PC-3 (cell line): ENCODE results near the gene ZFYVE28. TPM values are rescaled to one million over a fixed set of nuclear protein-coding genes. Genes with fewer than 3 reads are reported as not detected.

Experiments used
- ATAC-seq: fragments of 200-7000 bp; cut with Tn5 transposase; 2 replicates; pipeline ENCODE4 v1.9.1; 2020; ENCODE audit warnings: mild to moderate bottlenecking, moderate library complexity
- BruUV-seq: library from RNA; stranded (reverse); fragments of 400-500 nt; replicated peaks from 2 replicates; lab custom pipeline; 2021; lab: Mats Ljungman, UMichigan
- CTCF ChIA-PET: fragments of 300-600 bp; sonication (Branson Sonifier 250); formaldehyde crosslinking; loops from one replicate; lab custom pipeline; 2022; ENCODE audit warnings: antibody characterized with exemption; lab: Charles Lee
- POLR2A ChIA-PET: fragments of 300-600 bp; sonication (Branson Sonifier 250); formaldehyde crosslinking; loops from one replicate; lab custom pipeline; 2022; ENCODE audit warnings: antibody characterized with exemption; ENCODE audit not compliant: unreplicated experiment; lab: Charles Lee
- DNase-seq: peaks from one replicate; pipeline ENCODE4 v3.0.0-alpha.2; 2015
- H2AFZ ChIP-seq: fragments of 300-600 bp; sonication (generic); 2 replicates; pipeline ENCODE4 v1.6.0; 2016; ENCODE audit warnings: antibody characterized with exemption, low read length
- H3F3A ChIP-seq: fragments of 300-600 bp; sonication (generic); one replicate; pipeline ENCODE4 v1.6.0; 2017; ENCODE audit warnings: antibody characterized with exemption, low read length, control low read depth, mild to moderate bottlenecking; ENCODE audit not compliant: unreplicated experiment
- H3K27ac ChIP-seq: fragments of 300-600 bp; sonication (generic); 2 replicates; pipeline ENCODE4 v1.5.1; 2016; ENCODE audit warnings: mild to moderate bottlenecking, low read length
- H3K27me3 ChIP-seq: fragments of 300-600 bp; sonication (generic); 2 replicates; pipeline ENCODE4 v1.6.1; 2016; ENCODE audit warnings: low read length, mixed read lengths
- H3K36me3 ChIP-seq: fragments of 300-600 bp; sonication (generic); 2 replicates; pipeline ENCODE4 v1.6.1; 2016; ENCODE audit warnings: low read depth, mixed run types, low read length, mixed read lengths
- H3K4me1 ChIP-seq: fragments of 300-600 bp; sonication (generic); 2 replicates; pipeline ENCODE4 v1.5.1; 2016; ENCODE audit warnings: low read length; ENCODE audit not compliant: insufficient read depth
- H3K4me2 ChIP-seq: fragments of 300-600 bp; sonication (generic); 2 replicates; pipeline ENCODE4 v1.6.0; 2016; ENCODE audit warnings: low read length
- H3K4me3 ChIP-seq: fragments of 300-600 bp; sonication (generic); 2 replicates; pipeline ENCODE4 v1.5.1; 2016; ENCODE audit warnings: mild to moderate bottlenecking, low read length, mixed read lengths
- H3K79me2 ChIP-seq: fragments of 300-600 bp; sonication (generic); 2 replicates; pipeline ENCODE4 v1.6.1; 2017; ENCODE audit warnings: low read length, mixed read lengths
- H3K9ac ChIP-seq: fragments of 300-600 bp; sonication (generic); 2 replicates; pipeline ENCODE4 v1.6.0; 2016; ENCODE audit warnings: mild to moderate bottlenecking, low read length
- H3K9me2 ChIP-seq: fragments of 300-600 bp; sonication (generic); replicated peaks from 2 replicates; pipeline ENCODE4 v1.6.1; 2016; ENCODE audit warnings: mixed run types, low read length, mixed read lengths
- H3K9me3 ChIP-seq: fragments of 300-600 bp; sonication (generic); 2 replicates; pipeline ENCODE4 v1.6.1; 2016; ENCODE audit warnings: low read length, mixed read lengths
- H4K20me1 ChIP-seq: fragments of 300-600 bp; sonication (generic); 2 replicates; pipeline ENCODE4 v1.6.1; 2016; ENCODE audit warnings: low read length, mixed read lengths
- EZH2 ChIP-seq: fragments of 300-600 bp; sonication (generic); IDR thresholded peaks from one replicate; pipeline ENCODE4 v1.6.1; 2017; ENCODE audit warnings: antibody characterized with exemption, mild to moderate bottlenecking, low read length; ENCODE audit not compliant: unreplicated experiment
- EZH2phosphoT487 ChIP-seq: fragments of 300-600 bp; sonication (generic); IDR thresholded peaks from 2 replicates; pipeline ENCODE4 v1.6.1; 2018; ENCODE audit warnings: mild to moderate bottlenecking, antibody characterized with exemption, low read length, borderline replicate concordance
- intact Hi-C: fragments of 100-400 bp; cut with micrococcal nuclease; formaldehyde crosslinking; loops from 2 replicates; pipeline ENCODE4 v1.9.0; 2023
- total RNA-seq: library from RNA; depleted of rRNA; stranded (reverse); fragments of >200 nt; gene quantifications from 2 replicates; pipeline ENCODE4 v1.2.3, GENCODE V29; 2014
- TF ChIP-seq, protein P1 (sequence below): fragments of 300-600 bp; sonication (generic); conservative IDR thresholded peaks from 2 replicates; pipeline ENCODE4 v1.5.1; 2017; ENCODE audit warnings: antibody characterized with exemption, low read depth, mild to moderate bottlenecking, low read length

ZFYVE28 gene
- total RNA-seq, 1 experiment from 2014 or later = 8.0 TPM

DNA sequence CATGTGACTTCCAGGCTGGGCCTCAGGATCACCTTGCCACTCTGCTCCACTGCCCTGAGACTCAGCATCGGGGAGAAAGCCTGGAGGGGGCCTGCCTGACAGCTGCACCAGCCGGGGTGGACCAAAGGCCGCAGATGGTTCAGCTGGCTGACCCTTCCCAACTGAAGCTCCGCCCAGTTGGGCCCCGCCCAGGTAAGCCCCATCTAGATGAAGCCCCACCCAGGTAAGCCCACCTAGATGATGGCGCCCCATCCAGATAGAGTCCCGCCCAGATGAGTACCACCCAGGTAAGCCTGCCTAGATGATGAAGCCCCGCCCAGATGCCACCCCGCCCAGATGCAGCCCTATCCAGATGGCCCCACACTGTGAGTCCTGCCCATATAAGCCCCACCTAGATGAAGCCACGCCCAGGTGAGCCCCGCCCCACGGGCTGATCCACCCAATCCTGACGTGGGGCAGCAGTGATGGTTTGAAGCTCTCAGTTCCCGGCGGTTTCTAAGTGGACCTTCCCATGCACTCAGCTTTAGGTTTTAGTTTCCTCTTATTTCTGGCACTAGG is 10.0 kb downstream of the ZFYVE28 start:
- POLR2A ChIA-PET = no interaction called here
- CTCF ChIA-PET = interaction anchor here (0.6 kb wide), 1 partner anchor 34 kb away, joined by 4 read pairs; no protein-coding TSS in a partner anchor
- no peaks in the 10 kb centered on the region for H3K9me2 ChIP-seq
- ATAC-seq (no peak), DNase-seq (peak; percentile 8)
- H4K20me1 ChIP-seq = no peaks in the 10 kb centered on the region
- no peaks in the 10 kb centered on the region for H3K36me3 ChIP-seq
- no peak overlapping the region for H3K9ac ChIP-seq
- H3K79me2 ChIP-seq = peaks cover 14% of the 10 kb centered on the region
- no peak overlapping the region for H2AFZ ChIP-seq
- no peak overlapping the region for H3K4me2 ChIP-seq
- no peaks in the 10 kb centered on the region for H3K27me3 ChIP-seq
- H3K9me3 ChIP-seq = no peaks in the 10 kb centered on the region
- TF ChIP-seq, protein P1, sequence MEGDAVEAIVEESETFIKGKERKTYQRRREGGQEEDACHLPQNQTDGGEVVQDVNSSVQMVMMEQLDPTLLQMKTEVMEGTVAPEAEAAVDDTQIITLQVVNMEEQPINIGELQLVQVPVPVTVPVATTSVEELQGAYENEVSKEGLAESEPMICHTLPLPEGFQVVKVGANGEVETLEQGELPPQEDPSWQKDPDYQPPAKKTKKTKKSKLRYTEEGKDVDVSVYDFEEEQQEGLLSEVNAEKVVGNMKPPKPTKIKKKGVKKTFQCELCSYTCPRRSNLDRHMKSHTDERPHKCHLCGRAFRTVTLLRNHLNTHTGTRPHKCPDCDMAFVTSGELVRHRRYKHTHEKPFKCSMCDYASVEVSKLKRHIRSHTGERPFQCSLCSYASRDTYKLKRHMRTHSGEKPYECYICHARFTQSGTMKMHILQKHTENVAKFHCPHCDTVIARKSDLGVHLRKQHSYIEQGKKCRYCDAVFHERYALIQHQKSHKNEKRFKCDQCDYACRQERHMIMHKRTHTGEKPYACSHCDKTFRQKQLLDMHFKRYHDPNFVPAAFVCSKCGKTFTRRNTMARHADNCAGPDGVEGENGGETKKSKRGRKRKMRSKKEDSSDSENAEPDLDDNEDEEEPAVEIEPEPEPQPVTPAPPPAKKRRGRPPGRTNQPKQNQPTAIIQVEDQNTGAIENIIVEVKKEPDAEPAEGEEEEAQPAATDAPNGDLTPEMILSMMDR = no peak
- TF ChIP-seq EZH2phosphoT487 (no peak), EZH2 (no peak)
- no TSS peak for BruUV-seq
- H3K4me1 ChIP-seq = peaks cover 17% of the 10 kb centered on the region
- no peak overlapping the region for H3K4me3 ChIP-seq
- H3F3A ChIP-seq = no peaks in the 10 kb centered on the region
- no peak overlapping the region for H3K27ac ChIP-seq
- intact Hi-C loops = no loop called here

DNA sequence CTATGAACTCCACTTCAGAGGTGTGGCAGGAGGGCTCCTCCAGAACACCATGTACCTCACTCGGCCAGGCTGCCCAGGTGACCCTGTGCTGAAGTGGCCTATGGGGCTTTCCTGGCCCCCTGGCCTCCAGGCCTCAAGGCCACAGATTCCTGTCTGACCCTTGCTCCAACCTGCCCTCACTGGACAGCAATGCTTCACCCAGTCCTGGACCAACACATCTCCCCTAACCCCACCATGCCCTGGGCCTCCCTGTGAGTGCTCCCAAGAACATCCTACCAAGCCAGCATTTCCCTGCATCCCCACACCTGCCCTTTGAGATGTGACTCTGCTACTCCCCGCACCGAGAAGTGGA is 10.5 kb downstream of the ZFYVE28 start:
- H3K4me2 ChIP-seq = no peak overlapping the region
- H2AFZ ChIP-seq = no peak overlapping the region
- H3F3A ChIP-seq = no peaks in the 10 kb centered on the region
- peaks cover 14% of the 10 kb centered on the region for H3K79me2 ChIP-seq
- no peak for DNase-seq
- no peaks in the 10 kb centered on the region for H3K9me3 ChIP-seq
- TF ChIP-seq EZH2phosphoT487 (no peak), EZH2 (no peak)
- TF ChIP-seq, protein P1 = no peak
- CTCF ChIA-PET = no interaction called here
- H3K36me3 ChIP-seq = no peaks in the 10 kb centered on the region
- H3K9me2 ChIP-seq = no peaks in the 10 kb centered on the region
- H3K4me1 ChIP-seq = peaks cover 16% of the 10 kb centered on the region
- H4K20me1 ChIP-seq = no peaks in the 10 kb centered on the region
- intact Hi-C loops = no loop called here
- no peaks in the 10 kb centered on the region for H3K27me3 ChIP-seq
- no peak overlapping the region for H3K4me3 ChIP-seq
- no peak overlapping the region for H3K9ac ChIP-seq
- no TSS peak for BruUV-seq
- H3K27ac ChIP-seq = no peak overlapping the region
- no peak for ATAC-seq
- POLR2A ChIA-PET = no interaction called here

DNA sequence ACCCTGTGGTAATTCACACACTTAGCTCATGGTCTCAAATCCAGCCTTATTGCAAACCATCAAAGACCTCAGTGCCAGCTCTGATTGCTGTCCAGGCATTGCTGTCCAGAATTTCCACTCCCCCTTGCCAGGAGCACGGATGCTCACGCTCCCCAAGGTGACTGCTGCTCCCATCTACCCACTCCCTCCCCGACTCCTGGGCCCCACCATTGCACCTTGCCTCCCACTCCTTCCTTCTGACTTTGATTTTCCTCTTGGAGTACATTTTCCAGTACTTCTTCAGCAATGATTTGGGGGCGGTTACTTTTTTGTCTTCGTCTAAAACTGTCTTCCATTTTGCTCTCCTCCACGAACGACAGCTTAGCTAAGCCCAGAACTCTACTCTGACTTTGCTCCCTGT is 11.5 kb downstream of the ZFYVE28 start:
- Histone ChIP-seq H3K79me2 (peaks cover 11% of the 10 kb centered on the region), H3K4me1 (peaks cover 12% of the 10 kb centered on the region), H3K9me3 (no peaks in the 10 kb centered on the region), H3K36me3 (no peaks in the 10 kb centered on the region), H3K27me3 (no peaks in the 10 kb centered on the region), H4K20me1 (no peaks in the 10 kb centered on the region), H3K27ac (no peak overlapping the region), H3K4me3 (no peak overlapping the region), H3K9me2 (no peaks in the 10 kb centered on the region), H3K4me2 (no peak overlapping the region), H3F3A (no peaks in the 10 kb centered on the region), H3K9ac (no peak overlapping the region), H2AFZ (no peak overlapping the region)
- BruUV-seq = no TSS peak
- no peak for DNase-seq
- ChIA-PET POLR2A (no interaction called here), CTCF (no interaction called here)
- no peak for ATAC-seq
- TF ChIP-seq, protein P1 = no peak
- no peak for TF ChIP-seq EZH2
- no peak for TF ChIP-seq EZH2phosphoT487
- intact Hi-C loops = no loop called here
